Bronchial epithelial cell (primary cell): Measurements from ENCODE around the gene RAB43. TPM values are rescaled to one million over a fixed set of nuclear protein-coding genes. Genes with fewer than 3 reads are reported as not detected.
A peak's percentile ranks its signal among the peaks of the same experiment; 100 is the strongest.

Experiments
- DNase-seq: peaks from one replicate; pipeline ENCODE4 v3.0.0-alpha.2; 2010; ENCODE audit warnings: low read depth
- FAIRE-seq: peaks from 2 replicates; lab custom pipeline; 2011; peaks lifted over from hg19 to GRCh38; lab: Jason Lieb, UNC
- H3K27me3 ChIP-seq: 2 replicates; pipeline ENCODE4 v1.5.1; 2011; ENCODE audit warnings: low read length; ENCODE audit not compliant: control insufficient read depth, insufficient read depth
- H3K36me3 ChIP-seq: 2 replicates; pipeline ENCODE4 v1.5.1; 2011; ENCODE audit warnings: low read length; ENCODE audit not compliant: control insufficient read depth, insufficient read depth
- H3K4me3 ChIP-seq: 2 replicates; pipeline ENCODE4 v1.5.1; 2011; ENCODE audit warnings: mild to moderate bottlenecking, low read depth, low read length, control low read depth
- total RNA-seq: library from RNA; depleted of rRNA; stranded (reverse); fragments of >200 nt; gene quantifications from 2 replicates; pipeline ENCODE4 v1.2.1, GENCODE V29; 2014
- TF ChIP-seq, protein P1 (sequence below): IDR thresholded peaks from 2 replicates; pipeline ENCODE4 v1.5.1; 2011; ENCODE audit warnings: mild to moderate bottlenecking, moderate library complexity, low read length, control low read depth, inconsistent platforms; ENCODE audit not compliant: insufficient read depth, severe bottlenecking

RAB43 gene
- total RNA-seq, 1 donor from 2014 or later: 15.0 TPM

- Histone ChIP-seq H3K27me3 (no peaks in the 10 kb centered on the region), H3K4me3 (no peak overlapping the region), H3K36me3 (no peaks in the 10 kb centered on the region)
- FAIRE-seq: no peak
- TF ChIP-seq, protein P1, sequence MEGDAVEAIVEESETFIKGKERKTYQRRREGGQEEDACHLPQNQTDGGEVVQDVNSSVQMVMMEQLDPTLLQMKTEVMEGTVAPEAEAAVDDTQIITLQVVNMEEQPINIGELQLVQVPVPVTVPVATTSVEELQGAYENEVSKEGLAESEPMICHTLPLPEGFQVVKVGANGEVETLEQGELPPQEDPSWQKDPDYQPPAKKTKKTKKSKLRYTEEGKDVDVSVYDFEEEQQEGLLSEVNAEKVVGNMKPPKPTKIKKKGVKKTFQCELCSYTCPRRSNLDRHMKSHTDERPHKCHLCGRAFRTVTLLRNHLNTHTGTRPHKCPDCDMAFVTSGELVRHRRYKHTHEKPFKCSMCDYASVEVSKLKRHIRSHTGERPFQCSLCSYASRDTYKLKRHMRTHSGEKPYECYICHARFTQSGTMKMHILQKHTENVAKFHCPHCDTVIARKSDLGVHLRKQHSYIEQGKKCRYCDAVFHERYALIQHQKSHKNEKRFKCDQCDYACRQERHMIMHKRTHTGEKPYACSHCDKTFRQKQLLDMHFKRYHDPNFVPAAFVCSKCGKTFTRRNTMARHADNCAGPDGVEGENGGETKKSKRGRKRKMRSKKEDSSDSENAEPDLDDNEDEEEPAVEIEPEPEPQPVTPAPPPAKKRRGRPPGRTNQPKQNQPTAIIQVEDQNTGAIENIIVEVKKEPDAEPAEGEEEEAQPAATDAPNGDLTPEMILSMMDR: no peak
- no peak for DNase-seq
Measured at GRCh38 chr3:129056451-129057173, 65.0 kb downstream of the RAB43 start.

DNA sequence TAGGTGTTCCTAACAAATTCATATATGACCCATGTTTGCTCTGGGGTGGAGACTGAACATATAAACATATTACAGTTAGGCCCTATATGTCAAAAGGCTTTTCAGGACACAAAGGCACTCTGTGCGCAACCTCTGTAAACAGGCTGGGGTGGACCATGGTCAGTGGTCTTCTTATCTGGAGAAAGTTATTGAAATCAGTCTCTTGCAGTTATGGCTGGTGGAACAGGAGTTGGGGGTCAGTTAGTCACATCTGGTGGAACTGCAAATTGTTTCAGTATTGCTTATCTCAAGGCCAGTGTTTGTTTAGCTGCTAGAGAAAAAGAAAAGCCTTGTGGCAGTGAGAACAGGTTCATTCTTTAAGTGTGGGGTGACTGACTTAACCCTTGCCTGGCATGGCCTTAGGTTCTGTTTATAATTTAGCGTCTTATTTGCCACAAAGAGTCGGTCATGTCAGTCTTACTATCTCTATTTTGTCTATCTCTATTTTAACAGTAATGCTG, 66.9 kb downstream of the RAB43 start:
- H3K27me3 ChIP-seq: no peaks in the 10 kb centered on the region
- no peak overlapping the region for H3K4me3 ChIP-seq
- no peak for DNase-seq
- FAIRE-seq: no peak
- no peaks in the 10 kb centered on the region for H3K36me3 ChIP-seq
- TF ChIP-seq, protein P1: no peak

- DNase-seq (no peak), FAIRE-seq (no peak)
- TF ChIP-seq, protein P1: no peak
Measured at GRCh38 chr3:129052675-129053074, 68.9 kb downstream of the RAB43 start.

GRCh38 chr3:129051871-129052340, 69.7 kb downstream of the RAB43 start:
- Histone ChIP-seq H3K4me3 (no peak overlapping the region), H3K36me3 (no peaks in the 10 kb centered on the region), H3K27me3 (no peaks in the 10 kb centered on the region)
- TF ChIP-seq, protein P1: no peak
- DNase-seq: peak; percentile 14
- no peak for FAIRE-seq

More at GRCh38 chr3:129052675-129053074, 68.9 kb downstream of the RAB43 start:
- Histone ChIP-seq H3K36me3 (no peaks in the 10 kb centered on the region), H3K4me3 (no peak overlapping the region), H3K27me3 (no peaks in the 10 kb centered on the region)

GRCh38 chr3:129050556-129051295, 70.9 kb downstream of the RAB43 start:
- Histone ChIP-seq H3K27me3 (peaks cover 5% of the 10 kb centered on the region), H3K36me3 (no peaks in the 10 kb centered on the region), H3K4me3 (no peak overlapping the region)
- FAIRE-seq: no peak
- TF ChIP-seq, protein P1: no peak
- DNase-seq: no peak
